Tibial nerve (tissue), 4 donors: ENCODE data around the gene SH3RF3. TPM values are rescaled to one million over a fixed set of nuclear protein-coding genes. Genes with fewer than 3 reads are reported as not detected.

Source experiments
- DNase-seq, 2 donors: peaks; one replicate each; pipeline ENCODE4 v3.0.0-alpha.2; 2019; ENCODE audit warnings: low spot score in 2 of 2
- H3K27ac ChIP-seq, 4 donors: fragments of 200-600 bp; sonication (generic) in 3 of 4; one replicate each; pipeline ENCODE4 v1.5.1; 2017 to 2019; ENCODE audit warnings: mild to moderate bottlenecking in 1 of 4
- H3K27me3 ChIP-seq, 2 donors: fragments of 200-600 bp; sonication (generic) in 1 of 2; one replicate each; pipeline versions ENCODE4 v1.5.1 to v1.6.0; 2017 to 2019
- H3K36me3 ChIP-seq, 3 donors: fragments of 200-600 bp; sonication (generic); one replicate each; pipeline ENCODE4 v1.5.1; 2018 to 2019
- H3K4me1 ChIP-seq, 4 donors: fragments of 200-600 bp; sonication (generic) in 3 of 4; one replicate each; pipeline ENCODE4 v1.5.1; 2017 to 2019
- H3K4me3 ChIP-seq, 4 donors: fragments of 200-600 bp; sonication (generic) in 3 of 4; one replicate each; pipeline ENCODE4 v1.5.1; 2017 to 2019; ENCODE audit warnings: mild to moderate bottlenecking in 1 of 4, moderate library complexity in 1 of 4
- H3K9me3 ChIP-seq, 4 donors: fragments of 200-600 bp; sonication (generic) in 3 of 4; one replicate each; pipeline ENCODE4 v1.5.1; 2017 to 2019
- EP300 ChIP-seq, 2 donors: sonication (generic); formaldehyde crosslinking; IDR thresholded peaks; one replicate each; pipeline ENCODE4 v1.6.1; 2017; ENCODE audit warnings: antibody characterized with exemption in 2 of 2, mild to moderate bottlenecking in 1 of 2
- POLR2A ChIP-seq, 2 donors: fragments of 450-650 bp; IDR thresholded peaks; one replicate each; pipeline ENCODE4 v1.6.1; 2017; ENCODE audit warnings: antibody characterized with exemption in 2 of 2, mild to moderate bottlenecking in 2 of 2, moderate library complexity in 2 of 2
- WGBS, 2 donors: methylation state at CpG; one replicate each; pipeline ENCODE4 v1.1.5; 2018; 5-methylcytosine and 5-hydroxymethylcytosine counted together
- total RNA-seq, 4 donors: library from RNA; depleted of rRNA; stranded (reverse); fragments of >200 nt; gene quantifications; one replicate each; pipeline ENCODE4 v1.1.0, GENCODE V29; 2016
- TF ChIP-seq, protein P1 (sequence below), 5 experiments: fragments of 200-600 bp in 3 of 5; fragments of 450-650 bp in 2 of 5; sonication (generic) in 3 of 5; IDR thresholded peaks; one replicate each; pipeline ENCODE4 v1.5.1; 2016 to 2019; ENCODE audit warnings: antibody characterized with exemption in 5 of 5, mild to moderate bottlenecking in 3 of 5, moderate library complexity in 2 of 5

SH3RF3 gene
- total RNA-seq, 4 donors from 2014 or later = 6.9 to 18.0 (median 11.4) TPM

DNA sequence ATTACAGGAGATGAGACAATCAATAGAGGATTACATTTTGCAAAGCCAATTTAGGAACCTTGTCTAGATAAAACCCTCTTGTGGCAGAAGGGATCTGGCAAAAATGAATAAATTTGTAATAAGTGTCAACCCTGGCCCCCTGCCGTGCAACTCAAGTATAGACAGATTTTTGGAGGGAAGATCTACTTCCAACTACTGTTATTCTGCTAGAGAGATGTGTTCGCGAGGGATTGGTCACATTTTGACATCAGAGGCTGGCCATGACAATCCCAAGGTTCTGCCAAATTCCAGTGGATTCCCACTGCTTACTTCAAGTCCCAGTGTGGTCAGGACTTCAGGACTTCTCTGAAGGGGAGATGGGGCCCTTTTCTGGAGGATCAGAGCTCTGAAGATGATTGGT, 192.6 kb downstream of the SH3RF3 start:
- peaks cover 0 to 95% (median 24%) of the 10 kb centered on the region in 4 donors for H3K4me1 ChIP-seq
- no peaks in the 10 kb centered on the region for H3K27me3 ChIP-seq
- H3K36me3 ChIP-seq = no peaks in the 10 kb centered on the region
- H3K4me3 ChIP-seq = no peak overlapping the region
- TF ChIP-seq POLR2A (IDR thresholded peaks at IDR 0.05) = no peak
- TF ChIP-seq, protein P1, sequence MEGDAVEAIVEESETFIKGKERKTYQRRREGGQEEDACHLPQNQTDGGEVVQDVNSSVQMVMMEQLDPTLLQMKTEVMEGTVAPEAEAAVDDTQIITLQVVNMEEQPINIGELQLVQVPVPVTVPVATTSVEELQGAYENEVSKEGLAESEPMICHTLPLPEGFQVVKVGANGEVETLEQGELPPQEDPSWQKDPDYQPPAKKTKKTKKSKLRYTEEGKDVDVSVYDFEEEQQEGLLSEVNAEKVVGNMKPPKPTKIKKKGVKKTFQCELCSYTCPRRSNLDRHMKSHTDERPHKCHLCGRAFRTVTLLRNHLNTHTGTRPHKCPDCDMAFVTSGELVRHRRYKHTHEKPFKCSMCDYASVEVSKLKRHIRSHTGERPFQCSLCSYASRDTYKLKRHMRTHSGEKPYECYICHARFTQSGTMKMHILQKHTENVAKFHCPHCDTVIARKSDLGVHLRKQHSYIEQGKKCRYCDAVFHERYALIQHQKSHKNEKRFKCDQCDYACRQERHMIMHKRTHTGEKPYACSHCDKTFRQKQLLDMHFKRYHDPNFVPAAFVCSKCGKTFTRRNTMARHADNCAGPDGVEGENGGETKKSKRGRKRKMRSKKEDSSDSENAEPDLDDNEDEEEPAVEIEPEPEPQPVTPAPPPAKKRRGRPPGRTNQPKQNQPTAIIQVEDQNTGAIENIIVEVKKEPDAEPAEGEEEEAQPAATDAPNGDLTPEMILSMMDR (IDR thresholded peaks at IDR 0.05) = no peak
- no peak for TF ChIP-seq EP300 (IDR thresholded peaks at IDR 0.05)
- WGBS, 2 donors = 73 to 82% methylated on average over 3 of the region's 3 CpGs
- no peak for DNase-seq
- no peaks in the 10 kb centered on the region for H3K9me3 ChIP-seq
- peak overlapping the region; percentile 28 to 89 (median 64) for H3K27ac ChIP-seq

DNA sequence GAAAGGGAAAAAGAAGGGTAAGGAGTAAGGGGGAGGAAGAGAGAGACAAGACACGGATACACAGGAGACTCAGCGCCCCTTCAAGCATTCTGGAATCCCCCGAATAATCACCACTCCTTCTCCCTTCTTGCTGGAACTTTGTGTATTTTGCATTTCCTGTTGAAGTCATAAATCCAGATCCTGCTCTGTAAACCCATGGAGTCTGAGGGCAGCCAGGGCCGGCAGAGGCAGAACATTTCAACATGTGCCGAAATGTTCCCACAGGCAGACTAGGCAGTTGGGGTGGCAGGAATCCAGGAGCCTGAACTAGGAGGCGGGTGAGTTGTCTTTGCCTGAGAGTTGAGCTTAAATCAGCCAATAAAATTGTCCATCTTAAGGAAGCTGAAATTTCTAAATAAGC, 193.1 kb downstream of the SH3RF3 start:
- Histone ChIP-seq H3K36me3 (no peaks in the 10 kb centered on the region), H3K9me3 (no peaks in the 10 kb centered on the region), H3K27ac (peak overlapping the region; percentile 28 to 89 (median 64)), H3K27me3 (no peaks in the 10 kb centered on the region), H3K4me3 (no peak overlapping the region), H3K4me1 (peaks cover 0 to 96% (median 24%) of the 10 kb centered on the region in 4 donors)
- DNase-seq = peak; percentile 86 to 92
- peak; percentile 54 to 94 for TF ChIP-seq EP300 (IDR thresholded peaks at IDR 0.05)
- TF ChIP-seq, protein P1 (IDR thresholded peaks at IDR 0.05) = no peak
- TF ChIP-seq POLR2A (IDR thresholded peaks at IDR 0.05) = no peak
- 16 to 20% methylated on average over 6 of the region's 6 CpGs for WGBS, 2 donors

DNA sequence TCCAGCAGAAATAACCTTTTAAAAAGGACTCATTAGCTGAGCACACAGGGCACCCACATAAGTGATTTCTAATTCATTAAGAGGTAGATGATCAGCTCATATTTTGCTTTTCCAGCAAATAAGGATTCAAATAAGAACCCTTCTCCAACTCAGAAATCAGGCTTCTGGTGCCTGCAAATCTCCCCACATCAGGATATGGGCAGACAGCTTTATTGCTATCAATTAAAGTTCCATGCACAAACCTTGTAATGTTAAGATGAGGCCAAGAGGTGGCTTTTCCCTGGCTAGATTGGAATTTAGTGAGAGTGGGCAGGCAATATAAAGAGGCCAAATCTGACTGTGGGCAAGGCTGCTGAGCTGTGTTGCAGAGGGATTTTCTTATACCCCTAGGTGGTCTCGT, 193.6 kb downstream of the SH3RF3 start:
- H3K9me3 ChIP-seq = no peaks in the 10 kb centered on the region
- H3K27ac ChIP-seq = peak overlapping the region in 2 of 4 donors; percentile 36 to 89
- DNase-seq = no peak
- H3K4me1 ChIP-seq = peaks cover 0 to 91% (median 24%) of the 10 kb centered on the region in 4 donors
- TF ChIP-seq EP300 (IDR thresholded peaks at IDR 0.05) = no peak
- TF ChIP-seq POLR2A (IDR thresholded peaks at IDR 0.05) = no peak
- TF ChIP-seq, protein P1 (IDR thresholded peaks at IDR 0.05) = no peak
- no peak overlapping the region for H3K4me3 ChIP-seq
- 50 to 71% methylated on average over 1 of the region's 1 CpG for WGBS, 2 donors
- no peaks in the 10 kb centered on the region for H3K27me3 ChIP-seq
- H3K36me3 ChIP-seq = no peaks in the 10 kb centered on the region

DNA sequence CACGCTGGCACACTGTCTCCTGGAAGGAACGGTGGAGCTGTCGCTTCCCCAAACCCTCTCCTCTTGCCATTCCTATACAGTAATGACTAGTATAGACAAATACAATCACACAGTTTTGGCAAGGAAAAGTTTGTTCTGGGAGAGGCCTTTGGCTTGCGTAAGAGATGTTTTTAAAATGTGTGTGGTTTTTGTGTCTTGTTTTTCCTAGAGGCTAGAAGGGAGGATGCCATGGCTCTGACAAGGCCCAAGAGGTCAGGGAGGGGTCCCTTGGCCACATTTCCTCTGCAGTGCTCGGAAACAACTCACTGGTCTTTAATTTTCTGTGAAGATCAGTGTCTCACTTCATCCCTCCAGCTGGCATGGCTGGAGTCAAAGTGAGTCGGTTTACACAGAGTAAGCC, 195.9 kb downstream of the SH3RF3 start:
- Histone ChIP-seq H3K27ac (peak overlapping the region in 2 of 4 donors; percentile 53 to 89), H3K9me3 (no peaks in the 10 kb centered on the region), H3K27me3 (no peaks in the 10 kb centered on the region), H3K4me1 (peaks cover 0 to 68% (median 18%) of the 10 kb centered on the region in 4 donors), H3K36me3 (no peaks in the 10 kb centered on the region), H3K4me3 (no peak overlapping the region)
- 36 to 44% methylated on average over 6 of the region's 6 CpGs for WGBS, 2 donors
- peak; percentile 74 to 76 for DNase-seq
- TF ChIP-seq EP300 (IDR thresholded peaks at IDR 0.05) = peak in 1 of 2 donors; percentile 96
- TF ChIP-seq, protein P1 (IDR thresholded peaks at IDR 0.05) = peak in 1 of 5 experiments; percentile 16
- TF ChIP-seq POLR2A (IDR thresholded peaks at IDR 0.05) = no peak

DNA sequence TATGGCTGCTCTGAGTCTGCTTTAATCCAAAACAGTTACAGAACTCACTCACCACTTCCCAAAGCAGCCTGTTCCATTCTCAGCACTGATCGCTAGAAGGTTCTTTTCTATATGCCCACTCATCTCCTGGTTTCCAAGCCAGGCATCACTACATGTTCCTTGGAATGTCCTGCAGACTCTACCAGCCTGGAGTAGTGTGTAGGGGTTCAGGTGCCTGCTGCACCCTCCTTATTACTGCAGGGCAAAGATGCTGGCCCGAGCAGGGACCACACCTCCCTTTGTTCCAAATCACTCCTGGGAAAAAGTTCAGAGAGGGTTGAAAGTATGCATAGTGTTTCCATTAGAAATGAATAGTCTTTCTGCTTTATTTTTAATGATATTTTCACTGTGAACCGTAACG, 196.6 kb downstream of the SH3RF3 start:
- no peak for DNase-seq
- Histone ChIP-seq H3K36me3 (no peaks in the 10 kb centered on the region), H3K4me3 (no peak overlapping the region), H3K9me3 (no peaks in the 10 kb centered on the region), H3K27me3 (no peaks in the 10 kb centered on the region), H3K4me1 (peaks cover 0 to 61% (median 15%) of the 10 kb centered on the region in 4 donors), H3K27ac (peak overlapping the region in 2 of 4 donors; percentile 46 to 53)
- TF ChIP-seq EP300 (IDR thresholded peaks at IDR 0.05) (no peak), POLR2A (IDR thresholded peaks at IDR 0.05) (no peak)
- TF ChIP-seq, protein P1 (IDR thresholded peaks at IDR 0.05) = no peak
- 73 to 82% methylated on average over 4 of the region's 4 CpGs for WGBS, 2 donors
